NCI-H510A treated with DMSO at 0.1 percent for 48 hours (cell line): Measurements from ENCODE around the gene NUS1.
A peak's percentile ranks its signal among the peaks of the same experiment; 100 is the strongest.
"Not testable (repeated sequence)": the region's sequence is repeated elsewhere in the genome, so short reads cannot be mapped to it uniquely, and the experiment has no call there.

Experiments used
- DNase-seq: peaks from one replicate; lab custom pipeline; 2025; lab: John Stamatoyannopoulos, UW

NUS1 gene

GRCh38 chr6:117674991-117675657 is at the start of gene NUS1:
Gene NUS1, plus strand, starts transcription at chr6:117675469. Its CDS starts 202 bp downstream, at chr6:117675671.
- peak; percentile 88 for DNase-seq

- no peak for DNase-seq
These were observed 47.7 kb upstream of the NUS1 start for GRCh38 chr6:117627533-117627932.

DNA sequence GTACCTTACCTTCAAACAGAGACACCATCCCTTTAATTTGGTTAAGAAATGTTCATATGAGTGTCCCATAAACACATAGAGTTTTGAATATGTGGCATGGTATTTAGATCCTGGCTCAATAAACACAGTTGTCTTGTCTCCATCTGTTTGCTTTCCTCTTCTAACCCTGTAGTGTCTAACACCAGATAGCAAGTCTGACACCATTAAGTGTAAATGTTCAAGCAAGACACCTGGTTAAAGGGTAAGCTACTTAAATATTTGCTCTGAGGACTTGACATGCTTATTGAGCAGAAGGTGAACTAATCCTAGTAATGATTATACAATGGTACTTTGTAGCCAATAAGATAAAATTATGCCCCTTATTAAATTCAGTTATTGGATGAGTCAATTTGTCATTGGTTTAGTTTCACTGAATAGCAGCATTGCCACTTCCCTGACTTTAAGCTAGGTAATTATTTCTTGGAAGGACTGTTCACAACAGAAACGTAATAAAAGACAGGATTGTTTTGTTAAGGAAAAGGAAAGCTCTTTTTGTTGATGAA is 46.1 kb upstream of the NUS1 start:
- no peak for DNase-seq

- no peak for DNase-seq
These were observed 37.5 kb upstream of the NUS1 start for GRCh38 chr6:117637770-117638169.

DNA sequence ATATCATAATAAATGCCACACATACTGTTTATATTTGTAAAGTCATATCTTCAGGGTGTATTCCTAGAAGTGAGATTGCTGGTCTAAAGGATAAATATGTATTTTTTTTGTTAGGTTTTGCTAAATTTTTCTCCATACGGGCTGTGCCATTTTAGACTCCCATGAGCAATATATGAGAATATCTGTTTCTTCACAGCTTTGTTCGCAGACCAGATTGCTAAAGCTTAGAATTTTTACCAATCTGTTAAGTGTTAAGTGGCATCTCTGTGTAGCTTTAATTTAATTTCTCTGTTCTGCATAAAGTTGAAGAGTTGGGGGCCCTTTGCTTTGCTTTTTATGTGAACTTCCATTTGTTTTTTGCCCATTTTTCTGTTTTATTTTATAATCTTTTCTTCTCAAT is 32.3 kb upstream of the NUS1 start:
- no peak for DNase-seq

DNA sequence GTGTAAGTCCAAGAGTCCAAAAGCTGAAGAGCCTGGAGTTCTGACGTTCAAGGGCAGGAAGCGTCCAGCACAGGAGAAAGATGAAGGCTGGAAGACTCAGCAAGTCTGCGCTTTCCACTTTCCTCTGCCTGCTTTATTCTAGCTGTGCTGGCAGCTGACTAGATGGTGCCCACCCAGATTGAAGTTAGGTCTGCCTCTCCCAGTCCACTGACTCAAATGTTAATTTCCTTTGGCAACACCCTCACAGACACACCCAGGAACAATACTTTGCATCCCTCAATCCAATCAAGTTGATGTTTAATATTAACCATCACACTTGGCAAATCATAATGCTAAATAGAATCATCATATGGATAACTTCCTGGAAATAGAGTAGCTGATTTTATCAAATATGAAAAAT is 23.3 kb upstream of the NUS1 start:
- DNase-seq, result not testable (repeated sequence)

DNA sequence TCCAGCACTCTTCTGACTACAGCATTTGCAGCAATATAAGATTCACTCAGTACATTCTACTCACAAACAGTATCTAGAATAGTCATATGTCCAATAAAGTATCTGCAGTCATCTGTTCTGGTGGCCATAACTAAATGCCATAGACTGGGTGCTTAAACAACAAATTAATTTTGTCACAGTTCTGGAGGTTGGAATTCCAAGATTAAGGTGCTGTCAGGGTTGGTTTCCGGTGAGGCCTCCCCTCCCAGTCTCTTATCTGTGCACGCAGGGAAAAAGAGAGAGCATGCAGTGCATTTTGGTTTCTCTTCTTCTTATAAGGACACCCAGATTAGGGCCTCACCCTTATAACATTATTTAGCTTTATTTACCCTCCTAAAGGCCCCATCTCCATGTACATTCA is 21.3 kb upstream of the NUS1 start:
- DNase-seq, result no peak

- no peak for DNase-seq
These were observed 19.9 kb upstream of the NUS1 start for GRCh38 chr6:117655380-117655779.

GRCh38 chr6:117666881-117667280 is 8.4 kb upstream of the NUS1 start:
- no peak for DNase-seq

DNA sequence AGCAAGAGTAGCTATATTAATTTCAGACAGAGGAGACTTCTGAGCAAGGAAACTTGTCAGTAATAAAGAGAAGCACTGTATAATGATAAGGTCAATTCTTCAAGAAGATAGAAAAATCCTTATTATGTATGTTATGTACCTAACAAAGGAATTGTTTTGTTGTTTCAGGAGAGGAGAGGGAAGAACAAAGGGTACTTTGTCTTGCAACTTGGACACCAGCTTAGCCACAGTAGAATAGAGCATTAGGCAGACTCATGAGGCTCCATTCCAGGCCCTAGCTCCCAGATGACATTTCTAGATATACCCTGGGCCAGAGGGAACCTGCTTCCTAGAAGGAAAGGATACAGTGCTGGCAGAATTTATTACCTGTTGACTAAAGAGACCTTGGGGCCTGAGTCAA is 6.5 kb upstream of the NUS1 start:
- no peak for DNase-seq

- no peak for DNase-seq
These were observed 766 bp upstream of the NUS1 start for GRCh38 chr6:117674503-117674902.

- DNase-seq, result not testable (repeated sequence)
These were observed 511 bp downstream of the NUS1 start for GRCh38 chr6:117675658-117676301.

GRCh38 chr6:117676577-117677218 is 1.4 kb downstream of the NUS1 start:
- no peak for DNase-seq

DNA sequence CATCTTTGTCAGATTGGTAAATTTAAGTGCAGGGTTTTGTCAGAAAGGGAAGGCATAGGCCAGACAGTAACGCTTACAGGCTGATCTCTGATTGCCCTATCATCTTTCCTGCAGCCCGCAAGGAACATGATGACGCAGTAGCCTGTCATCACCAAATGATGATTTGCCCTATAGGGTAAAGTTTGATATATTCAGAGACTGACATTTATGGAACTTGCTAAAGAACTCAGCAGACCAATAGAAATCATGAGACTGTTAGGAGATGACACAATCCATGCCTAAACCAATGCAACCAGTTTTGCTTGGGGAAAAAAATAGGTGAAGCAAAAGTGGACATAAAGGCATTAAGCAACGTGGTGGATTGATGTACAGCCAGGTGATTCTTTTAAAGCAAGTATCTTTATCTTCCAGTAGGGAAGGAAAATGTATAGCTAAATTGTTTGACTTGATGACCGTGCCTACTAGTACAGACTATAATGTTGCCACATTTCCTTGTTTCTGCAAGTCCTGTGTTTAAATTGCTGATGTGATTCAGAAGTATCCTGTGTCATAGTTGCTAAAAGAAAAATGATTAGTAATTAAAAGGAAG is 2.4 kb downstream of the NUS1 start:
- no peak for DNase-seq

- no peak for DNase-seq
These were observed 6.0 kb downstream of the NUS1 start for GRCh38 chr6:117681162-117681741.

GRCh38 chr6:117684749-117685148 is 9.5 kb downstream of the NUS1 start:
- no peak for DNase-seq

GRCh38 chr6:117685359-117685758 is 10.1 kb downstream of the NUS1 start:
- no peak for DNase-seq

DNA sequence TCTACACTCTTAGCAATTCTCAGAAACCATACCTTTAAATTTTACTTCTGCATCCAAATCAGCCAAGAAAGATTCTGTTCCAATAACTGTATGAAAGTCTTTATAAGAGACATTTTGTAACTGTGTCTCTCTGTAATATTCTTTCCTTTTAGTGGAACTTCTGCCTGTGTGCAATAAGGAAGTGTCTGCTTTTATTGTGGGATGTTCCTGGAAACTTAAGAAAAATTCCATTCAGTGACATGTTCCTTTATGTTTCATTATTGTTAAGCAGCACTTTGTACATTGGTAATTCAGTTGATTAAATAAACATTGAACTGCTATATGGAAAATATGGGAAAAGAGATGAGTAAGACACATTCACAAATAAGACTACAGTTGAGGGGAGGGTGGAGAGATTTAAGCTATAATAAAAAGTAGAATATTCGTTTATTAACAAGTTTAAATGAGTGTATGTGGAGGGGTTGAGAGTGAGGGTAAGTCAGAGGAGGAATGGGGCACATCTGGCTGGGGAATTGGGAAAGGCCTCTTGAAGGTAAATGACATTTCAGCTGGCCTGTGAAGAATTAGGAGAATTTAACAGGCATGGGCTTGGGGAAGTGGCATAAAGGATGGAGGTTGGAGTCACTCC is 11.9 kb downstream of the NUS1 start:
- no peak for DNase-seq

- not testable (repeated sequence) for DNase-seq
These were observed 14.3 kb downstream of the NUS1 start for GRCh38 chr6:117689584-117689983.

GRCh38 chr6:117706504-117706903 is 31.2 kb downstream of the NUS1 start:
- no peak for DNase-seq

DNA sequence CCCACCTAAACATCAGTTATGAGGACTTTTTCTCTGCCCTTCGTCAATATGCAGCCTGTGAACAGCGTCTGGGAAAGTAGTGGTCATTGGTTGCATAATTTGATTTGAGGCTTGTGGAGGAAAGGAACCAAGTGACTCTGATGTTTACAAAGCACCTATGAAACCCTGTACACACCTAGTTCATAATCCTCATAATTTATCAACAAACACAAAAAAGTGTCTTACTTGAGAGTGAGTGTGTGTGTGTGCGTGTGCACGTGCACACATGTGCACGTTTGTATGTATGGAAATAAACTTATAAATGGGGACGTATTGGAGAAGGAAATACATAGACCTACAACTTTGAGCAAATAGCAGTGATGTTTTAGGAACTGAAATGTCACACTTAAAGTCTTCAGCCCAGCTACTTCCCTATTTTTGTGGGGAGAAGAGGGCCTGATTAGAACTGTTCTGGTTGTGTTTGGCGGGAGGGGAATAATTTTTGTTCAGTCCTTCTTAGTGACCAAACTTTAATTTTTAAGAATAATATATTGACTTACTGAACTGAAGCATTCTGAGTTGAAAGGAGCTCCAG is 31.8 kb downstream of the NUS1 start:
- DNase-seq, result not testable (repeated sequence)
